B cell (primary cell): Measurements from ENCODE around the gene MS4A7. TPM values are rescaled to one million over a fixed set of nuclear protein-coding genes. Genes with fewer than 3 reads are reported as not detected.

ENCODE experiments used
- ATAC-seq: fragments of 200-7000 bp; cut with Tn5 transposase; one replicate; pipeline ENCODE4 v1.10.0; 2021; ENCODE audit warnings: low read depth, mild to moderate bottlenecking, moderate number of reproducible peaks, moderate library complexity
- CTCF ChIA-PET: fragments of 350-600 bp; sonication (Branson Sonifier 250); formaldehyde crosslinking; loops from one replicate; lab custom pipeline; 2021; ENCODE audit warnings: antibody characterized with exemption, inconsistent platforms; lab: Charles Lee
- POLR2A ChIA-PET: fragments of 350-600 bp; sonication (Branson Sonifier 250); formaldehyde crosslinking; loops from one replicate; lab custom pipeline; 2021; ENCODE audit warnings: antibody characterized with exemption; lab: Charles Lee
- DNase-seq: peaks from one replicate; pipeline ENCODE4 v3.0.0; 2013
- H2AFZ ChIP-seq: 2 replicates; pipeline ENCODE4 v1.6.1; 2012; ENCODE audit warnings: mild to moderate bottlenecking, low read depth, low read length; ENCODE audit not compliant: insufficient read depth, poor library complexity, severe bottlenecking
- H3K27ac ChIP-seq, 2 donors: 1 replicate in 1 of 2; 2 replicates in 1 of 2; pipeline ENCODE4 v1.5.1; 2012 to 2013; ENCODE audit warnings: low read length in 2 of 2, mild to moderate bottlenecking in 2 of 2, moderate library complexity in 1 of 2
- H3K27me3 ChIP-seq, 4 experiments: fragments of 200-600 bp in 1 of 4; sonication (generic) in 1 of 4; replicated peaks in 1 of 4; 1 replicate in 2 of 4; 2 replicates in 2 of 4; pipeline versions ENCODE4 v1.6.1 to v1.7.0; 2013 to 2016; ENCODE audit warnings: low read length in 3 of 4, mild to moderate bottlenecking in 2 of 4, mixed read lengths in 1 of 4, moderate library complexity in 1 of 4; ENCODE audit not compliant: insufficient read depth in 4 of 4, control insufficient read depth in 3 of 4; ENCODE audit errors: control extremely low read depth in 1 of 4
- H3K36me3 ChIP-seq, 2 experiments: replicated peaks in 1 of 2; 1 replicate in 1 of 2; 2 replicates in 1 of 2; pipeline versions ENCODE4 v1.6.1 to v1.7.1; 2013; ENCODE audit warnings: low read length in 1 of 2; ENCODE audit not compliant: insufficient read depth in 2 of 2, control insufficient read depth in 1 of 2; ENCODE audit errors: control extremely low read depth in 1 of 2, extremely low read depth in 1 of 2
- H3K4me1 ChIP-seq, 2 donors: fragments of 200-600 bp in 1 of 2; sonication (generic) in 1 of 2; 1 replicate in 1 of 2; 2 replicates in 1 of 2; pipeline versions ENCODE4 v1.5.1 to v1.6.1; 2013 to 2017; ENCODE audit warnings: low read length in 2 of 2; ENCODE audit not compliant: control insufficient read depth in 2 of 2, insufficient read depth in 2 of 2
- H3K4me2 ChIP-seq: replicated peaks from 2 replicates; pipeline ENCODE3; 2012; ENCODE audit warnings: mild to moderate bottlenecking, low read depth, low read length; ENCODE audit not compliant: poor library complexity, severe bottlenecking
- H3K4me3 ChIP-seq, 5 experiments: fragments of 200-600 bp in 1 of 5; sonication (generic) in 1 of 5; 1 replicate in 3 of 5; 2 replicates in 2 of 5; pipeline versions ENCODE4 v1.5.1 to v1.7.0; 2011 to 2016; ENCODE audit warnings: low read length in 4 of 5, mild to moderate bottlenecking in 4 of 5, low read depth in 2 of 5, control low read depth in 1 of 5, moderate library complexity in 1 of 5; ENCODE audit not compliant: insufficient read depth in 1 of 5; ENCODE audit errors: control extremely low read depth in 1 of 5, extremely low read depth in 1 of 5
- H3K79me2 ChIP-seq: fragments of 200-600 bp; sonication (generic); one replicate; pipeline ENCODE4 v1.6.0; 2016; ENCODE audit warnings: low read length; ENCODE audit not compliant: control insufficient read depth, insufficient read depth
- H3K9ac ChIP-seq: fragments of 200-600 bp; sonication (generic); 2 replicates; pipeline ENCODE4 v1.6.1; 2017; ENCODE audit warnings: mild to moderate bottlenecking, low read length, moderate library complexity
- H3K9me3 ChIP-seq, 3 donors: one replicate each; pipeline versions ENCODE4 v1.6.1 to v1.7.1; 2013; ENCODE audit warnings: low read length in 2 of 3; ENCODE audit not compliant: control insufficient read depth in 2 of 3, insufficient read depth in 1 of 3; ENCODE audit errors: control extremely low read depth in 1 of 3
- H4K20me1 ChIP-seq: 2 replicates; pipeline ENCODE4 v1.6.0; 2012; ENCODE audit warnings: mild to moderate bottlenecking, low read length; ENCODE audit not compliant: insufficient read depth, control insufficient read depth, poor library complexity, severe bottlenecking
- H3K27ac Mint-ChIP-seq: one replicate; pipeline ENCODE4 v1.8.0; 2021; ENCODE audit warnings: mixed read lengths
- H3K27me3 Mint-ChIP-seq: one replicate; pipeline ENCODE4 v1.8.0; 2021; ENCODE audit warnings: mixed read lengths
- H3K4me1 Mint-ChIP-seq: one replicate; pipeline ENCODE4 v1.8.0; 2021; ENCODE audit warnings: mixed read lengths
- H3K4me3 Mint-ChIP-seq: one replicate; pipeline ENCODE4 v1.8.0; 2021; ENCODE audit warnings: mixed read lengths
- H3K9me3 Mint-ChIP-seq: one replicate; pipeline ENCODE4 v1.8.0; 2022; ENCODE audit warnings: mixed read lengths; ENCODE audit not compliant: insufficient read depth
- EZH2 ChIP-seq: IDR thresholded peaks from 2 replicates; pipeline ENCODE4 v1.6.1; 2012; ENCODE audit warnings: borderline replicate concordance, low read depth, mild to moderate bottlenecking, moderate library complexity, low read length; ENCODE audit not compliant: insufficient read depth, poor library complexity, severe bottlenecking
- WGBS: methylation state at CpG from one replicate; pipeline ENCODE4 v1.1.5; 2013; ENCODE audit warnings: missing lambda C conversion rate; ENCODE audit not compliant: insufficient coverage; 5-methylcytosine and 5-hydroxymethylcytosine counted together
- intact Hi-C: fragments of 100-400 bp; cut with micrococcal nuclease; formaldehyde crosslinking; loops from one replicate; pipeline ENCODE4 v1.10.0; 2022
- polyA plus RNA-seq: library from polyadenylated mRNA; depleted of rRNA; stranded (reverse); fragments of >200 nt; gene quantifications from 2 replicates; pipeline ENCODE4 v1.2.3, GENCODE V29; 2012
- total RNA-seq, 2 donors: library from RNA; stranded (reverse); fragments of 120-200 nt in 1 of 2; gene quantifications; 1 replicate in 1 of 2; 2 replicates in 1 of 2; pipeline versions ENCODE4 v1.2.3 to v1.2.4, GENCODE V29; 2013 to 2022
- TF ChIP-seq, protein P1 (sequence below): fragments of 200-600 bp; IDR thresholded peaks from one replicate; pipeline ENCODE4 v1.8.0; 2022; ENCODE audit warnings: antibody characterized with exemption, mild to moderate bottlenecking

Gene MS4A7
- total and polyA plus RNA-seq, 2 donors (not counting 1 experiment from before 2014, with no cell fraction given): 16.8 to 27.2 TPM

DNA sequence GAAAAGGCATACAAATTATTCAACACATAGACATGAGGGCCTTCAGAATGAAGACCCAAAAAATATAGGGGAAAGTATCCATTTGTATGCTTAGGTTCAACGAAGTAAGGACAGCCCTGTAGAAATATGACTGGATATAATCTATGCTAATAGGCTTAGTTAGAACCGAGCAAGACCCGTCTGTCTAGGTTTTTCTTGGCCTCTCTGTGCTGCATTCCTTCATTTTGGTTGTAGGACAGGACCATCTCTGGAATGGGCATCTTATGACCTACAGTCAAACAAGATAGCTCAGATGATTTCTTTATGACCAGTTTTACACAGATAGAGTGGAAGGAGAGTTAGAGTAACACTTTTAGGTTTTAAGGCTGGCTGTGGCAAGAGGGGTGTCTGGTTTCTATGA, 5.6 kb upstream of the MS4A7 start:
- Histone ChIP-seq H3K36me3 (no peaks in the 10 kb centered on the region), H3K4me3 (no peak overlapping the region), H2AFZ (no peak overlapping the region), H4K20me1 (no peaks in the 10 kb centered on the region), H3K9me3 (peaks cover 0 to 8% (median 2%) of the 10 kb centered on the region in 3 donors), H3K27ac (no peak overlapping the region), H3K27me3 (no peaks in the 10 kb centered on the region), H3K4me1 (peaks cover 58 to 60% of the 10 kb centered on the region in 2 donors), H3K79me2 (peaks cover 84% of the 10 kb centered on the region), H3K9ac (no peak overlapping the region), H3K4me2 (no peak overlapping the region)
- no peaks in the 10 kb centered on the region for H3K27me3 Mint-ChIP-seq
- intact Hi-C loops: no loop called here
- WGBS: 100% methylated on average over 1 of the region's 3 CpGs
- H3K4me3 Mint-ChIP-seq: no peak overlapping the region
- H3K9me3 Mint-ChIP-seq: peaks cover 3% of the 10 kb centered on the region
- no peak for TF ChIP-seq EZH2
- TF ChIP-seq, protein P1, sequence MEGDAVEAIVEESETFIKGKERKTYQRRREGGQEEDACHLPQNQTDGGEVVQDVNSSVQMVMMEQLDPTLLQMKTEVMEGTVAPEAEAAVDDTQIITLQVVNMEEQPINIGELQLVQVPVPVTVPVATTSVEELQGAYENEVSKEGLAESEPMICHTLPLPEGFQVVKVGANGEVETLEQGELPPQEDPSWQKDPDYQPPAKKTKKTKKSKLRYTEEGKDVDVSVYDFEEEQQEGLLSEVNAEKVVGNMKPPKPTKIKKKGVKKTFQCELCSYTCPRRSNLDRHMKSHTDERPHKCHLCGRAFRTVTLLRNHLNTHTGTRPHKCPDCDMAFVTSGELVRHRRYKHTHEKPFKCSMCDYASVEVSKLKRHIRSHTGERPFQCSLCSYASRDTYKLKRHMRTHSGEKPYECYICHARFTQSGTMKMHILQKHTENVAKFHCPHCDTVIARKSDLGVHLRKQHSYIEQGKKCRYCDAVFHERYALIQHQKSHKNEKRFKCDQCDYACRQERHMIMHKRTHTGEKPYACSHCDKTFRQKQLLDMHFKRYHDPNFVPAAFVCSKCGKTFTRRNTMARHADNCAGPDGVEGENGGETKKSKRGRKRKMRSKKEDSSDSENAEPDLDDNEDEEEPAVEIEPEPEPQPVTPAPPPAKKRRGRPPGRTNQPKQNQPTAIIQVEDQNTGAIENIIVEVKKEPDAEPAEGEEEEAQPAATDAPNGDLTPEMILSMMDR: no peak
- DNase-seq (no peak), ATAC-seq (no peak)
- peaks cover 77% of the 10 kb centered on the region for H3K4me1 Mint-ChIP-seq
- peak overlapping the region; percentile 74 for H3K27ac Mint-ChIP-seq
- ChIA-PET POLR2A (interaction anchor here (0.9 kb wide), 1 partner anchor 9 kb away, joined by 5 read pairs; no protein-coding TSS in a partner anchor), CTCF (interaction anchor here (1.3 to 13.3 kb wide), 3 partner anchors 9 to 110 kb away, joined by 3 to 257 read pairs (median 11); partner anchors contain the start of gene MS4A1)

DNA sequence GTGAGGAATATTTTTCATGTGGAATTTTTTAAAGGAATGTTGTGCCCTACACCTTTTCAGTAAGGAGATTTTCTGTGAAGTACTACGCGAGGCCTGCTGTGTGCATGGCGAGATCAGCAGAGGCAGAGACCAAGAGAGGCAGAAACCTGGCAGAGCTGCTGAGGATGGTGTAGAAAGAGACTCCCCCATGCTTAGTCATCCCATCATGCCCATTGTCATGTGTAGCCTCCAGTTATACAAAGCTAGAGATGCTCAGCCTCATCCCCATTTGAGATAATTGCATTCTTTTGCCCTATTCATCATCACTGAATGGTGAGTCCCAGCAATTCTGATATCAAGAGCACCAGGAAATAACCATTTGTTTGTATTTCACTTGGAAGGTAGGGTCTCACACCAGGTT, 3.0 kb upstream of the MS4A7 start:
- H3K36me3 ChIP-seq: no peaks in the 10 kb centered on the region
- no peak for ATAC-seq
- H3K4me2 ChIP-seq: peak overlapping the region; percentile 5
- WGBS: no CpG with 5 or more reads among the region's 3 CpGs
- no peak overlapping the region for H3K4me3 ChIP-seq
- DNase-seq: no peak
- Mint-ChIP-seq H3K4me1 (peaks cover 77% of the 10 kb centered on the region), H3K27me3 (no peaks in the 10 kb centered on the region), H3K4me3 (no peak overlapping the region), H3K27ac (peak overlapping the region; percentile 54), H3K9me3 (no peaks in the 10 kb centered on the region)
- no peaks in the 10 kb centered on the region for H3K27me3 ChIP-seq
- H2AFZ ChIP-seq: no peak overlapping the region
- H3K27ac ChIP-seq: no peak overlapping the region
- CTCF ChIA-PET: interaction anchor here (0.6 to 1.6 kb wide), 2 partner anchors 12 to 22 kb away, joined by 3 to 7 read pairs; no protein-coding TSS in a partner anchor
- intact Hi-C loops: no loop called here
- TF ChIP-seq, protein P1: no peak
- TF ChIP-seq EZH2: no peak
- no peak overlapping the region for H3K9ac ChIP-seq
- peaks cover 65 to 73% of the 10 kb centered on the region in 2 donors for H3K4me1 ChIP-seq
- H3K9me3 ChIP-seq: peaks cover 0 to 3% (median 0%) of the 10 kb centered on the region in 3 donors
- H4K20me1 ChIP-seq: no peaks in the 10 kb centered on the region
- POLR2A ChIA-PET: no interaction called here
- peaks cover 77% of the 10 kb centered on the region for H3K79me2 ChIP-seq
